HCT116 (cell line): Measurements from ENCODE around the gene COMTD1.

Source experiments
- POLR2A ChIP-seq: IDR thresholded peaks from 2 replicates; pipeline ENCODE4 v1.7.0; 2011; ENCODE audit warnings: borderline replicate concordance; ENCODE audit not compliant: insufficient read depth, insufficient read length; ENCODE audit errors: extremely low read depth
- RAD21 ChIP-seq: IDR thresholded peaks from 2 replicates; pipeline ENCODE4 v1.6.1; 2012; ENCODE audit warnings: low read depth, mild to moderate bottlenecking

- TF ChIP-seq POLR2A (no peak), RAD21 (no peak)
Observed at GRCh38 chr10:75272896-75273295, 37.1 kb upstream of the COMTD1 start.
